T-helper 1 cell treated with Interleukin-12 subunit alpha and Interleukin-12 subunit beta and Interleukin-4 antibody, amounts not matched to agents 30 μg/mL and 1 μg/mL, for 36 hours (primary cell): ENCODE results near the gene BBS9.
"Not testable (repeated sequence)": the region's sequence is repeated elsewhere in the genome, so short reads cannot be mapped to it uniquely, and the experiment has no call there.

Source experiments
- H3K27ac Mint-ChIP-seq: one replicate; pipeline ENCODE4 v1.8.0; 2021; ENCODE audit warnings: mild to moderate bottlenecking, mixed read lengths
- H3K27me3 Mint-ChIP-seq: one replicate; pipeline ENCODE4 v1.8.0; 2021; ENCODE audit warnings: low read depth, mixed read lengths
- H3K36me3 Mint-ChIP-seq: one replicate; pipeline ENCODE4 v1.8.0; 2021; ENCODE audit warnings: low read depth, mixed read lengths
- H3K4me1 Mint-ChIP-seq: one replicate; pipeline ENCODE4 v1.8.0; 2021; ENCODE audit warnings: low read depth, mixed read lengths
- H3K4me3 Mint-ChIP-seq: one replicate; pipeline ENCODE4 v1.8.0; 2021; ENCODE audit warnings: mild to moderate bottlenecking, moderate library complexity, mixed read lengths
- H3K9me3 Mint-ChIP-seq: one replicate; pipeline ENCODE4 v1.8.0; 2021; ENCODE audit warnings: mixed read lengths

BBS9 gene

GRCh38 chr7:33128990-33129805, at the start of gene BBS9:
BBS9 (plus strand) TSS chr7:33129564; CDS start chr7:33146253, 16,689 bp downstream.
- peaks cover 11% of the 10 kb centered on the region for H3K4me1 Mint-ChIP-seq
- no peaks in the 10 kb centered on the region for H3K9me3 Mint-ChIP-seq
- peak within 1 kb of the TSS; percentile 86 for H3K27ac Mint-ChIP-seq
- no peaks in the 10 kb centered on the region for H3K27me3 Mint-ChIP-seq
- H3K4me3 Mint-ChIP-seq, result peak within 1 kb of the TSS; percentile 91
- H3K36me3 Mint-ChIP-seq, result no peaks in the 10 kb centered on the region

- Mint-ChIP-seq H3K27me3 (peaks cover 22% of the 10 kb centered on the region), H3K4me3 (no peak overlapping the region), H3K9me3 (no peaks in the 10 kb centered on the region), H3K27ac (no peak overlapping the region), H3K4me1 (no peaks in the 10 kb centered on the region), H3K36me3 (no peaks in the 10 kb centered on the region)
Measured at GRCh38 chr7:33079763-33080690, 49.3 kb upstream of the BBS9 start.

- H3K36me3 Mint-ChIP-seq, result no peaks in the 10 kb centered on the region
Measured at GRCh38 chr7:33087356-33087755, 42.0 kb upstream of the BBS9 start.

GRCh38 chr7:33087858-33088257, 41.5 kb upstream of the BBS9 start:
- H3K36me3 Mint-ChIP-seq, result peaks cover 3% of the 10 kb centered on the region
- no peaks in the 10 kb centered on the region for H3K4me1 Mint-ChIP-seq
- H3K27ac Mint-ChIP-seq, result no peak overlapping the region
- H3K9me3 Mint-ChIP-seq, result peaks cover 3% of the 10 kb centered on the region
- H3K27me3 Mint-ChIP-seq, result peaks cover 3% of the 10 kb centered on the region
- H3K4me3 Mint-ChIP-seq, result no peak overlapping the region

More at GRCh38 chr7:33087356-33087755, 42.0 kb upstream of the BBS9 start:
- Mint-ChIP-seq H3K27me3 (peaks cover 3% of the 10 kb centered on the region), H3K27ac (no peak overlapping the region), H3K4me1 (no peaks in the 10 kb centered on the region), H3K4me3 (no peak overlapping the region), H3K9me3 (peaks cover 3% of the 10 kb centered on the region)

GRCh38 chr7:33089142-33089541, 40.2 kb upstream of the BBS9 start:
- Mint-ChIP-seq H3K4me1 (no peaks in the 10 kb centered on the region), H3K36me3 (peaks cover 4% of the 10 kb centered on the region), H3K9me3 (peaks cover 3% of the 10 kb centered on the region), H3K4me3 (no peak overlapping the region), H3K27me3 (peaks cover 3% of the 10 kb centered on the region), H3K27ac (no peak overlapping the region)

- peaks cover 1% of the 10 kb centered on the region for H3K9me3 Mint-ChIP-seq
- H3K27ac Mint-ChIP-seq, result no peak overlapping the region
- no peaks in the 10 kb centered on the region for H3K27me3 Mint-ChIP-seq
- no peaks in the 10 kb centered on the region for H3K4me1 Mint-ChIP-seq
- H3K36me3 Mint-ChIP-seq, result peaks cover 9% of the 10 kb centered on the region
- no peak overlapping the region for H3K4me3 Mint-ChIP-seq
Measured at GRCh38 chr7:33091111-33091531, 38.2 kb upstream of the BBS9 start.

- no peaks in the 10 kb centered on the region for H3K27me3 Mint-ChIP-seq
- H3K36me3 Mint-ChIP-seq, result peaks cover 9% of the 10 kb centered on the region
- H3K9me3 Mint-ChIP-seq, result no peaks in the 10 kb centered on the region
- no peak overlapping the region for H3K4me3 Mint-ChIP-seq
- H3K4me1 Mint-ChIP-seq, result no peaks in the 10 kb centered on the region
- no peak overlapping the region for H3K27ac Mint-ChIP-seq
Measured at GRCh38 chr7:33091641-33092191, 37.6 kb upstream of the BBS9 start.

GRCh38 chr7:33093266-33093665, 36.1 kb upstream of the BBS9 start:
- Mint-ChIP-seq H3K36me3 (peaks cover 16% of the 10 kb centered on the region), H3K27me3 (no peaks in the 10 kb centered on the region), H3K4me3 (no peak overlapping the region), H3K27ac (no peak overlapping the region), H3K9me3 (no peaks in the 10 kb centered on the region), H3K4me1 (no peaks in the 10 kb centered on the region)

GRCh38 chr7:33094745-33095275, 34.6 kb upstream of the BBS9 start:
- H3K27me3 Mint-ChIP-seq, result not testable (repeated sequence)

GRCh38 chr7:33099154-33099940, 30.0 kb upstream of the BBS9 start:
- no peaks in the 10 kb centered on the region for H3K27me3 Mint-ChIP-seq
- no peaks in the 10 kb centered on the region for H3K9me3 Mint-ChIP-seq
- H3K4me1 Mint-ChIP-seq, result no peaks in the 10 kb centered on the region
- no peak overlapping the region for H3K27ac Mint-ChIP-seq
- no peak overlapping the region for H3K4me3 Mint-ChIP-seq
- peaks cover 25% of the 10 kb centered on the region for H3K36me3 Mint-ChIP-seq

More at GRCh38 chr7:33094745-33095275, 34.6 kb upstream of the BBS9 start:
- H3K4me1 Mint-ChIP-seq, H3K27ac Mint-ChIP-seq, H3K9me3 Mint-ChIP-seq, H3K4me3 Mint-ChIP-seq: not testable (repeated sequence)
- peaks cover 21% of the 10 kb centered on the region for H3K36me3 Mint-ChIP-seq

GRCh38 chr7:33100770-33101169, 28.6 kb upstream of the BBS9 start:
- Mint-ChIP-seq H3K4me1 (peaks cover 2% of the 10 kb centered on the region), H3K4me3 (no peak overlapping the region), H3K27me3 (no peaks in the 10 kb centered on the region), H3K36me3 (peaks cover 20% of the 10 kb centered on the region), H3K27ac (no peak overlapping the region), H3K9me3 (no peaks in the 10 kb centered on the region)

GRCh38 chr7:33101906-33102305, 27.5 kb upstream of the BBS9 start:
- no peaks in the 10 kb centered on the region for H3K9me3 Mint-ChIP-seq
- H3K27me3 Mint-ChIP-seq, result no peaks in the 10 kb centered on the region
- H3K36me3 Mint-ChIP-seq, result peaks cover 19% of the 10 kb centered on the region
- H3K4me3 Mint-ChIP-seq, result no peak overlapping the region
- peaks cover 6% of the 10 kb centered on the region for H3K4me1 Mint-ChIP-seq
- no peak overlapping the region for H3K27ac Mint-ChIP-seq

- Mint-ChIP-seq H3K4me3 (peak overlapping the region; percentile 79), H3K4me1 (peaks cover 21% of the 10 kb centered on the region), H3K27ac (no peak overlapping the region), H3K27me3 (peaks cover 24% of the 10 kb centered on the region), H3K36me3 (peaks cover 5% of the 10 kb centered on the region), H3K9me3 (no peaks in the 10 kb centered on the region)
Measured at GRCh38 chr7:33107136-33108066, 22.0 kb upstream of the BBS9 start.
